Inferior parietal cortex (tissue), 1 donor: Measurements from ENCODE around the gene RIPOR3.
"Not testable (repeated sequence)": the region's sequence is repeated elsewhere in the genome, so short reads cannot be mapped to it uniquely, and the experiment has no call there.

Experiments used
- DNase-seq: peaks from one replicate; pipeline ENCODE4 v3.0.0-alpha.2; 2016; ENCODE audit errors: extremely low spot score

Gene RIPOR3

GRCh38 chr20:50554694-50555579, 136.4 kb downstream of the RIPOR3 start:
- no peak for DNase-seq

- DNase-seq: no peak
These were observed 138.4 kb downstream of the RIPOR3 start for GRCh38 chr20:50552979-50553378.

- no peak for DNase-seq
These were observed 140.1 kb downstream of the RIPOR3 start for GRCh38 chr20:50551288-50551687.

GRCh38 chr20:50550531-50550930, 140.8 kb downstream of the RIPOR3 start:
- no peak for DNase-seq

GRCh38 chr20:50548396-50548795, 142.9 kb downstream of the RIPOR3 start:
- no peak for DNase-seq

- DNase-seq: no peak
These were observed 143.4 kb downstream of the RIPOR3 start for GRCh38 chr20:50547964-50548363.

GRCh38 chr20:50546729-50547314, 144.5 kb downstream of the RIPOR3 start:
- DNase-seq: no peak

GRCh38 chr20:50545126-50545525, 146.2 kb downstream of the RIPOR3 start:
- DNase-seq: no peak

GRCh38 chr20:50543326-50543725, 148.0 kb downstream of the RIPOR3 start:
- no peak for DNase-seq

- DNase-seq: no peak
These were observed 149.7 kb downstream of the RIPOR3 start for GRCh38 chr20:50541606-50542041.

GRCh38 chr20:50540620-50541605, 150.4 kb downstream of the RIPOR3 start:
- DNase-seq: no peak

GRCh38 chr20:50539798-50540197, 151.5 kb downstream of the RIPOR3 start:
- DNase-seq: not testable (repeated sequence)

GRCh38 chr20:50538276-50538675, 153.1 kb downstream of the RIPOR3 start:
- DNase-seq: no peak

GRCh38 chr20:50537546-50538201, 153.7 kb downstream of the RIPOR3 start:
- no peak for DNase-seq

GRCh38 chr20:50536333-50536732, 155.0 kb downstream of the RIPOR3 start:
- no peak for DNase-seq
